MM.1S (cell line): ENCODE measurements around the gene CCDC91.

Experiments
- DNase-seq: peaks from one replicate; pipeline ENCODE4 v3.0.0-alpha.2; 2015
- H2AFZ ChIP-seq: fragments of 300-600 bp; sonication (generic); 2 replicates; pipeline ENCODE4 v1.6.0; 2016; ENCODE audit warnings: antibody characterized with exemption, low read length
- H3F3A ChIP-seq: fragments of 300-600 bp; sonication (generic); 2 replicates; pipeline ENCODE4 v1.6.1; 2016; ENCODE audit warnings: mild to moderate bottlenecking, antibody characterized with exemption, low read length, moderate library complexity, mixed read lengths; ENCODE audit not compliant: insufficient read depth
- H3K27ac ChIP-seq: fragments of 300-600 bp; sonication (generic); 2 replicates; pipeline ENCODE4 v1.5.1; 2016; ENCODE audit warnings: mild to moderate bottlenecking, low read length
- H3K27me3 ChIP-seq: fragments of 300-600 bp; sonication (generic); replicated peaks from 2 replicates; pipeline ENCODE4 v1.6.0; 2016; ENCODE audit warnings: low read length; ENCODE audit not compliant: insufficient read depth
- H3K36me3 ChIP-seq: fragments of 300-600 bp; sonication (generic); replicated peaks from 2 replicates; pipeline ENCODE4 v1.6.1; 2016; ENCODE audit warnings: mild to moderate bottlenecking, low read length, mixed read lengths; ENCODE audit not compliant: insufficient read depth
- H3K4me1 ChIP-seq: fragments of 300-600 bp; sonication (generic); 2 replicates; pipeline ENCODE4 v1.6.1; 2016; ENCODE audit warnings: low read length, mixed read lengths
- H3K4me2 ChIP-seq: fragments of 300-600 bp; sonication (generic); 2 replicates; pipeline ENCODE4 v1.6.0; 2016; ENCODE audit warnings: low read depth, low read length
- H3K4me3 ChIP-seq: fragments of 300-600 bp; sonication (generic); 2 replicates; pipeline ENCODE4 v1.5.1; 2016; ENCODE audit warnings: low read length, mixed read lengths
- H3K79me2 ChIP-seq: fragments of 300-600 bp; sonication (generic); 2 replicates; pipeline ENCODE4 v1.6.1; 2016; ENCODE audit warnings: mixed run types, low read length, mixed read lengths
- H3K9ac ChIP-seq: fragments of 300-600 bp; sonication (generic); 2 replicates; pipeline ENCODE4 v1.6.1; 2016; ENCODE audit warnings: low read length, mixed read lengths
- H3K9me2 ChIP-seq: fragments of 300-600 bp; sonication (generic); replicated peaks from 2 replicates; pipeline ENCODE4 v1.6.1; 2016; ENCODE audit warnings: mild to moderate bottlenecking, low read length, mixed read lengths; ENCODE audit not compliant: insufficient read depth
- H3K9me3 ChIP-seq: fragments of 300-600 bp; sonication (generic); replicated peaks from 2 replicates; pipeline ENCODE4 v1.6.1; 2016; ENCODE audit warnings: mild to moderate bottlenecking, low read length, mixed read lengths; ENCODE audit not compliant: insufficient read depth
- H4K20me1 ChIP-seq: fragments of 300-600 bp; sonication (generic); 2 replicates; pipeline ENCODE4 v1.6.1; 2016; ENCODE audit warnings: mild to moderate bottlenecking, low read length, moderate library complexity, mixed read lengths; ENCODE audit not compliant: insufficient read depth
- CTCF ChIP-seq: fragments of 300-600 bp; sonication (generic); IDR thresholded peaks from 2 replicates; pipeline ENCODE4 v1.5.1; 2016; ENCODE audit warnings: antibody characterized with exemption, low read length, mixed read lengths
- EZH2 ChIP-seq: fragments of 300-600 bp; sonication (generic); optimal IDR thresholded peaks from 2 replicates; pipeline ENCODE3; 2017; ENCODE audit warnings: low read depth, mild to moderate bottlenecking, antibody characterized with exemption, low read length, mixed read lengths
- EZH2phosphoT487 ChIP-seq: fragments of 300-600 bp; sonication (generic); IDR thresholded peaks from 2 replicates; pipeline ENCODE4 v1.6.1; 2018; ENCODE audit warnings: antibody characterized with exemption, low read length

Gene CCDC91

GRCh38 chr12:28355161-28355560 is 164.9 kb downstream of the CCDC91 start:
- Histone ChIP-seq H3F3A (no peaks in the 10 kb centered on the region), H3K4me1 (no peaks in the 10 kb centered on the region), H3K79me2 (no peaks in the 10 kb centered on the region), H3K27ac (no peak overlapping the region), H4K20me1 (no peaks in the 10 kb centered on the region), H3K4me2 (no peak overlapping the region), H3K27me3 (no peaks in the 10 kb centered on the region), H3K4me3 (no peak overlapping the region), H3K36me3 (no peaks in the 10 kb centered on the region), H3K9me3 (no peaks in the 10 kb centered on the region), H3K9ac (no peak overlapping the region), H3K9me2 (no peaks in the 10 kb centered on the region), H2AFZ (no peak overlapping the region)
- no peak for DNase-seq
- TF ChIP-seq EZH2phosphoT487: no peak
- TF ChIP-seq EZH2: no peak
- TF ChIP-seq CTCF: no peak

GRCh38 chr12:28360253-28360652 is 170.0 kb downstream of the CCDC91 start:
- Histone ChIP-seq H3K27ac (no peak overlapping the region), H3K9me3 (no peaks in the 10 kb centered on the region), H3K79me2 (no peaks in the 10 kb centered on the region), H3F3A (no peaks in the 10 kb centered on the region), H3K9me2 (no peaks in the 10 kb centered on the region), H3K36me3 (no peaks in the 10 kb centered on the region), H3K4me1 (no peaks in the 10 kb centered on the region), H4K20me1 (no peaks in the 10 kb centered on the region), H2AFZ (no peak overlapping the region), H3K9ac (no peak overlapping the region), H3K27me3 (no peaks in the 10 kb centered on the region), H3K4me3 (no peak overlapping the region), H3K4me2 (no peak overlapping the region)
- DNase-seq: no peak
- TF ChIP-seq CTCF: no peak
- TF ChIP-seq EZH2phosphoT487: no peak
- TF ChIP-seq EZH2: no peak

GRCh38 chr12:28367326-28367725 is 177.1 kb downstream of the CCDC91 start:
- Histone ChIP-seq H3K4me1 (no peaks in the 10 kb centered on the region), H3F3A (no peaks in the 10 kb centered on the region), H3K4me2 (no peak overlapping the region), H3K27me3 (no peaks in the 10 kb centered on the region), H4K20me1 (no peaks in the 10 kb centered on the region), H3K9me2 (no peaks in the 10 kb centered on the region), H2AFZ (no peak overlapping the region), H3K9ac (no peak overlapping the region), H3K36me3 (no peaks in the 10 kb centered on the region), H3K4me3 (no peak overlapping the region), H3K9me3 (no peaks in the 10 kb centered on the region), H3K79me2 (no peaks in the 10 kb centered on the region), H3K27ac (no peak overlapping the region)
- TF ChIP-seq CTCF (no peak), EZH2 (no peak), EZH2phosphoT487 (no peak)
- DNase-seq: no peak
